Activated CD4-positive, CD25-positive, alpha-beta regulatory T cell (primary cell): ENCODE data around the gene BRMS1.
"Not testable (repeated sequence)": the region's sequence is repeated elsewhere in the genome, so short reads cannot be mapped to it uniquely, and the experiment has no call there.

ENCODE experiments used
- DNase-seq, 4 experiments: peaks; one replicate each; lab custom pipeline; 2025; lab: John Stamatoyannopoulos, UW

BRMS1 gene

DNA sequence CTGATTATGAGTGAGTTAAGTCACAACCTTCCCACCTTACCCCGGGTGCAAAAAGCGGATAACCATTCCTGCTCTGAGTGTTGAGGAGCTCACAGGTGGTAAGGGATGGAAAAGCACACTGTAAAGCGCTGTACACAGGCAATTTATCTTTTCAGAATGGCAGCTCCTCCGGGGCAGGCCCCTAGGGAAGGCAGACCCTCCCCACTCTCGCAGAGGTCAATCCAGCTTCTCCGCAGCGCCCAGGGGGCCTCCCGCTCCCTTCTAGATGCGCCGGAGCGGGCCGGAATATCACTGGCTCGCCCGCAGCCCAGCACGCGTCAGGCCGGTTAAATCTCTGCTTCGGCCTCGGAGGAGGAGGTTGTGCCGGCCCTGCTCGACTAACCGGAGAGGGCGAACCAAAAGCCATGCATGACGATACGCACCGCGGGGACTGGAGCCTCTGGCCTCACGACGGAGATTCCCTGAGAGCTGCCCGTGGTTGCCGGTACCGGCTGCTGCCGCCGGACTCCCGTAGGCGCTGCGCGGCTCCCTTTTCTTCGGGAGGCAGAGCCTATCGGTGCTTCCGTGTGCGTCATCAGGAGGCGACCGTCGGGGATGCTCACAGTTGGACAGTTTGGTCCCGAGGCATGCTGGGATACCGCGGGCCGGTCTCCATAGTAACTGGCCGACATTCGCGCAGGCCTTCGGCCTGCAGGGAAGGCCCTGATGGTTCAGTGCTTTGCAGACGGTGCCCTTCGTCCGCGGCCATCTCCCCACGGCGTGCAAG lies at the start of gene BRMS1:
Gene BRMS1 (minus strand): TSS at position 555 of the 766 bp plus-strand sequence. CDS start 2,870 bp downstream, outside the sequence.
- peak; percentile 88 to 93 (median 90) for DNase-seq

GRCh38 chr11:66393954-66394353 lies 49.0 kb upstream of the BRMS1 start:
- no peak for DNase-seq

DNA sequence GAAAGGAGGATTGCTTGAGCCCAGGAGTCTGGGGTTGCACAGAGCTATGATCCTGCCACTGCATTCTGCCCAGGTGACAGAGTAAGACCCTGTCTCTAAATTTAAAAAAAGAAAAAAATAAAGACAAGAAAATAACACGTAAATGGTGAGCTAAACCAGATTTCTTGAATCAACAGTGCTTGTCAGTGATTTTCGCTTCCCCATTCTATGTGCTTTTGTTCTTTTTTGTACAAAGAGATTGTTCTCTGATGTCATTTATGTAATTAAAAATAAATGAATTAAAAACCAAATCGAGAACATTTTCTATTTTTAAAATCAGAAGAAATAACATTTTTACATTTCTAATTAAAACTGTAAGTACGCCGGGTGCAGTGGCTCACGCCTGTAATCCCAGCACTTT lies 46.4 kb upstream of the BRMS1 start:
- no peak for DNase-seq

GRCh38 chr11:66388780-66389386 lies 44.0 kb upstream of the BRMS1 start:
- peak; percentile 16 to 46 (median 36) for DNase-seq

DNA sequence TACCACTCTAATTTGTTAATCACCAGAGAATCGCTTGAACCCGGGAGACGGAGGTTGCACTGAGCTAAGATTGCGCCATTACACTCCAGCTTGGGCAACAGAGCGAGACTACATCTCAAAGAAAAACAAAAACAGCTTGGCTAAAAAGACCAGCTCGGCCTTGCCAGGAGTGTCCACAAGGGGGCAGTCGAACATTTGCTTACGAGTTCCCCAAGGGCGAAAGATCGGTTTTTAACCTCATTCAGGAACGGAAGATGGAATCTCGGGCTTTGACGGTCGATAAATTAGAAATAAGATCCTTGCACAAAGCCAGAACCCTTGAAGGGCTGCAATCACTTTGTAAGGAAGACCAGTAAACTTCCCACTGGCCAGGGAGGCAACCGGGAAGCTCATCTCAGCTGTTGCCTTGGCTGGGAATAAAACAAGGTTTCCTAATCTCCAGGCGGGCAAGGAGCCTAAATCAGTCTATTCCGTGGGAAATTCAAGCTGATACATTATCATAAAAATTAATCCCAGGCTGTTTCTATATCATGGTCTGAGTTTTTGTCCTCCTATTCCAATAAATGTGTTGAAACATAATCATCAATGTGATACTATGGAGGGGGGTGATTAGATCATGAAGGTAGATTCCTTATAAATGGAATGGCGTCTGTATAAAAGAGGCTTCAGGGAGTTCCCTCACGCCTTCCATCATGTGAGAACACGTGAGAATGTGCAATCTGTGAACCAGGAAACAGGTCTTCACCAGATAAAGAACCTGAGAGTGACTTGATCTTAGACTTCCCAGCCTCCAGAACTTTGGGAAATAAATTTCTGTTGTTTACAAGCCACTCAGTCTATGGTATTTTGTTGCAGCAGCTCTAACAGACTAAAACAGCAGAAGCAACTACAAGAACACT lies 41.5 kb upstream of the BRMS1 start:
- peak; percentile 60 to 77 (median 69) for DNase-seq

DNA sequence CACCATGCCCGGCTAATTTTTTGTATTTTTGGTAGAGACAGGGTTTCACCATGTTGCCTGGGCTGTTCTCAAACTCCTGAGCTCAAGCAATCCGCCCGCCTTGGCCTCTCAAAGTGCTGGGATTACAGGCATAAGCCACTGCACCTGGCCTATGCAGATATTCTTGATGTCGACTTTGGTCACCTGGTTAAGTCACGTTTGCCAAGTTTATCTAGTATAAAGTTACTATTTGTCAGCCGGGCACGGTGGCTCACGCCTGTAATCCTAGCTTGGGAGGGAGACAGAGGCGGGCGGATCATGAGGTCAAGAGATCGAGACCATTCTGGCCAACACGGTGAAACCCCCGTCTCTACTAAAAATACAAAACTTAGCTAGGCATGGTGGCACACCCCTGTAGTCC lies 39.4 kb upstream of the BRMS1 start:
- DNase-seq: not testable (repeated sequence)

DNA sequence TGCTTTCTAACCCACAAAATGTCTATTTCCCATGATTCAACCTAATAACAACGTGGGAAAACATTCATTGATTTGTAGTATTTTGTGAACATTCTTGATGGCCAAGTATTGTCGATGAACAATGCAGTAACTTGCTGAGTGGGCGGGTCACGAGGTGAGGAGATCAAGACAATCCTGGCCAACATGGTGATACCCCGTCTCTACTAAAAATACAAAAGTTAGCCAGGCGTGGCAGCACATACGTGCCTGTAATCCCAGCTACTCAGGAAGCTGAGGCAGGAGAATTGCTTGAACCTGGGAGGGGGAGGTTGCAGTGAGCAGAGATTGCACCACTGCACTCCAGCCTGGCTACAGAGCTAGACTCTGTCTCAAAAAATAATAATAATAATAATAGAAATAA lies 35.4 kb upstream of the BRMS1 start:
- DNase-seq: not testable (repeated sequence)

DNA sequence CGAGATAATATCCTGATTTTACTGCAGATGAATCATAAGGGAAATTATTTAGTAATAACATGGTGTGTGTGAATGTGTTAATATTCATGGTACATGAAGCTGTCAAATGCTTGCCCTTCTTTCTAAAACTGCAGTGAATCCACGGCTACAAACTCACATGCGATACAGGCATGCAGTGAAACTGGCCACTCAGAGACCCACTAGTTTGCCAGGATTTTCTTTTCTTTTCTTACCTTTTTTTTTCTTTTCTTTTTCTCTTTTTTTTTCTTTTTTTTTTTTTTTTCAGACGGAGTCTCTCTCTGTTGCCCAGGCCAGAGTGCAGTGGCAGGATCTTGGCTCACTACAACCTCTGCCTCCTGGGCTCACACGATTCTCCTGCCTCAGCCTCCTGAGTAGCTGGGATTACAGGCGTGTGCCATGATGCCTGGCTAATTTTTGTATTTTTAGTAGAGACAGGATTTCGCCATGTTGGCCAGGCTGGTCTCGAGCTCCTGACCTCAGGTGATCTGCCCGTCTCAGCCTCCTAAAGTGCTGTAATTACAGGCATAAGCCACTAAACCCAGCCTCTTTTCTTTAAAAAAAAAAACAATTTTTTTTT lies 28.9 kb upstream of the BRMS1 start:
- not testable (repeated sequence) for DNase-seq

GRCh38 chr11:66373265-66373664 lies 28.4 kb upstream of the BRMS1 start:
- DNase-seq: no peak

DNA sequence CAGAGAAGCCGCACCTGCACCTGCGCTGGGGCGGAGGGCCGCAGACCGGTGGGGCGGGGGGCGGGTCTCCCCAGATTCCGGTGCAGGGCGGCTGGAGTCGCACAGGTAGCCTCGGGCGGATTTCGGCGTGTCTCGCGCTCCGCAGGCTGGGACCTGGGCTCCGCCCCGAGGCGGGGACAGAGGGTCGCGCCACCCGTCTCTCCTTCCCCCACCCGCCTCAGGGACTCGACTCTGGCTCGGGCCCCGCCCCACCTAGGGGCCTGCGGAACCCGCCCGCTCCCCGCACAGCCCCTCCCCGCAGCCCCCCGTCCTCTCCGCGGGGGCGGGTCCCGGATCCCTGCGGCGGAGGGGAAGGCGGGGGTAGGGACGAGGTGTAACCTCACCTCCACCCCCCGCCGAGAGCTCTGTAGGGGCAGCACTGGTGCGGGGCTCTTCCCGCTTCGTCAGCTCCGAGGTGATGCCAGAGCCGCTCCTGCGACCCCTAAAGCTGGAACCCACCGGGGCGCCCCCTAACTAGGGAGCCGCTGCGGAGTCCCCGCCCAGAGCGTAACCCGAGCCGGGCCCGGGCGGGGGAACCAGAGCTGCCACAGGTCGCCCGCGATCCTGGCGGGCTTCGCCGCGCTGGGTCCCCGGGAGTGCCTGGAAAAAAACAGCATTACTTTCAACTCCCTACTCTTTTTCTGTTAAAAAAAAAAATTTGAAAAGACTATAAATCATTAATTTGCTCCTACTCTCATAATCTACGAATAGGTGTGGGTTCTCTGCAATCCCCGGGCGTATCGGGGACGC lies 26.9 kb upstream of the BRMS1 start, which contains the start of gene SLC29A2:
Gene SLC29A2 (minus strand): TSS at position 134 of the 789 bp plus-strand sequence. CDS start 169 bp downstream, outside the sequence.
- DNase-seq: peak; percentile 47 to 59 (median 56)

GRCh38 chr11:66369073-66369894 lies 24.4 kb upstream of the BRMS1 start:
- DNase-seq: no peak

- no peak for DNase-seq
Measured at GRCh38 chr11:66368484-66368883, 23.6 kb upstream of the BRMS1 start.

- no peak for DNase-seq
Measured at GRCh38 chr11:66367561-66368312, 22.8 kb upstream of the BRMS1 start.

GRCh38 chr11:66366844-66367477 lies 22.1 kb upstream of the BRMS1 start:
- no peak for DNase-seq

DNA sequence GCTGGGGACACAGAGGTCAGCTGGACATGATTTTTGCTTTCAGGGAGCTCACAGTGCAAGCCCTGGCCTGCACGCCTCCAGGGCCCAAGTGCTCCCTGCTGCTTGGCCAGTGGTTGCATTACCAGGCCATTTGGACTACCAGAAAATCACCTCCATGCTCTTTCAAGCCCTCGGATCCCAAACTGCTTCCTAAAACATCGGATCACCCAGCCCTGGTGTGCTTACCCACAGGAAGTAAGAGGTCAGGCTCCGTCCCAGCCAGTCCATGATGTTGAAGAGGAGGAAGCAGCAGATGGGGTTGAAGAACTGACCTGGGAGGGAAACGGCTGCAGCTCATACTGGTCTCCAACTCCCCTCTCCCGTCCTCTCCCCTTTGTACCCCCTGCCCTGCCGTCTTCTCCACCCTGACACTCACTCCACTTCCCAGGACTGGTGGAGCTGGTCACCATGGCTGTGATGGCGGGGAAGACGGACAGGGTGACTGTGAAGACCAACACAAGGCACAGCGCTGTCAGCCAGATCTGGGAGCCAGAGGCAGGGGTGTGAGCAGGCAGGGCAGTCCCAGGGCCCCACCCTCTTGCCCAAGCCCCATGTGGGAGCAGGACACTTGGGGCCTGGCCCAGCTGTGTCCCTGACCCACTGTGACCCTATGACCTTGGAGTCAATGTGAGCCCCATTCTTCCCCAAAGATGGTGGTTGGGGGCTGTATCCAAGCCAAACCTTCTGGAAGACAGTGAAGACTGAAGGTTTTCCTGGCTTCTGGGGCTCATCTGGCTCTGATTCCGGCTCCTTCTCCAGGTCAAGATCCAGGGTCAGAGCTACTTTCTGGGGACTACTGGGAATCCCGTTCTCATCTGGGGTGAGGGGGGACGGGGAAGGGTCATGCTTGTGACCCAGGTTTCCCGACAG lies 21.1 kb upstream of the BRMS1 start:
- no peak for DNase-seq

GRCh38 chr11:66365166-66365565 lies 20.3 kb upstream of the BRMS1 start:
- DNase-seq: no peak

GRCh38 chr11:66363805-66364535 lies 19.1 kb upstream of the BRMS1 start:
- DNase-seq: peak; percentile 22 to 61 (median 44)
